Ovary (tissue), 9 donors: ENCODE data around the gene A1BG. TPM values are rescaled to one million over a fixed set of nuclear protein-coding genes. Genes with fewer than 3 reads are reported as not detected.

Source experiments
- DNase-seq, 5 donors: peaks; one replicate each; pipeline ENCODE4 v3.0.0-alpha.2; 2019 to 2020
- H3K27ac ChIP-seq, 2 donors: fragments of 200-600 bp; one replicate each; pipeline versions ENCODE4 v1.5.1 to v1.8.0; 2019 to 2022
- H3K27me3 ChIP-seq: fragments of 200-600 bp; one replicate; pipeline ENCODE4 v1.8.0; 2022
- H3K36me3 ChIP-seq: fragments of 200-600 bp; sonication (generic); one replicate; pipeline ENCODE4 v1.5.1; 2019
- H3K4me1 ChIP-seq: one replicate; pipeline ENCODE4 v1.8.1; 2013; ENCODE audit warnings: mild to moderate bottlenecking, moderate library complexity; ENCODE audit not compliant: insufficient read depth
- H3K4me3 ChIP-seq: fragments of 200-600 bp; sonication (generic); one replicate; pipeline ENCODE4 v1.5.1; 2017
- H3K9me3 ChIP-seq, 2 donors: fragments of 200-600 bp in 1 of 2; sonication (generic) in 1 of 2; one replicate each; pipeline versions ENCODE4 v1.5.1 to v1.8.1; 2013 to 2019; ENCODE audit warnings: mild to moderate bottlenecking in 1 of 2, moderate library complexity in 1 of 2
- CTCF ChIP-seq, 3 donors: fragments of 450-650 bp in 2 of 3; fragments of 200-600 bp in 1 of 3; IDR thresholded peaks; one replicate each; pipeline versions ENCODE4 v1.5.1 to v1.8.0; 2016 to 2022; ENCODE audit warnings: antibody characterized with exemption in 3 of 3, mild to moderate bottlenecking in 1 of 3
- EP300 ChIP-seq: sonication (generic); formaldehyde crosslinking; IDR thresholded peaks from one replicate; pipeline ENCODE4 v1.6.1; 2017; ENCODE audit warnings: antibody characterized with exemption
- POLR2A ChIP-seq: fragments of 450-650 bp; IDR thresholded peaks from one replicate; pipeline ENCODE4 v1.6.1; 2017; ENCODE audit warnings: antibody characterized with exemption, mild to moderate bottlenecking, moderate library complexity
- WGBS, 3 donors: extraction: QIAGEN DNeasy Blood & Tissue Kit in 1 of 3; methylation state at CpG; one replicate each; pipeline versions ENCODE4 v1.1.5 to v1.1.7; 2013 to 2017; 5-methylcytosine and 5-hydroxymethylcytosine counted together
- intact Hi-C, 4 donors: fragments of 100-400 bp; cut with DNase I; formaldehyde crosslinking; loops; one replicate each; pipeline versions ENCODE4 v1.11.0 to v1.15.1; 2022 to 2023
- polyA plus RNA-seq, 2 donors: library from polyadenylated mRNA; stranded (reverse); fragments of 200-250 nt in 1 of 2; fragments of 350-450 nt in 1 of 2; fragmentation: Illumina TruSeq in 1 of 2; extraction: RNeasy Lipid Tissue Mini Kit (QIAGEN cat#74804) in 1 of 2; gene quantifications; one replicate each; pipeline ENCODE4 v1.2.3, GENCODE V29; 2013 to 2014
- total RNA-seq, 7 donors: library from RNA; depleted of rRNA in 2 of 7; stranded (reverse); fragments of >200 nt in 2 of 7; fragmentation: NEBNext Ultra II Directional in 3 of 7; extraction: Animal tissue kit (Norgen Biotek cat#: 25700) in 3 of 7; gene quantifications; one replicate each; pipeline versions ENCODE4 v1.1.0 to v1.2.4, GENCODE V29; 2016 to 2023
- donor health status: DM: no; HTN: no; CAD: no; lungs with moderate emphysema.
- donor health status: DM: no; HTN: no; CAD: no.
- donor health status: Bipolar disorder and iron deficiency.
- donor health status: DM: yes; HTN: yes; CAD: no.
- donor health status: DM: no; HTN: no; CAD: no.
- donor health status: DM: yes; HTN: yes; CAD: no.

Gene A1BG
- total and polyA plus RNA-seq, 9 donors: 0.38 to 32.4 (median 4.8) TPM

DNA sequence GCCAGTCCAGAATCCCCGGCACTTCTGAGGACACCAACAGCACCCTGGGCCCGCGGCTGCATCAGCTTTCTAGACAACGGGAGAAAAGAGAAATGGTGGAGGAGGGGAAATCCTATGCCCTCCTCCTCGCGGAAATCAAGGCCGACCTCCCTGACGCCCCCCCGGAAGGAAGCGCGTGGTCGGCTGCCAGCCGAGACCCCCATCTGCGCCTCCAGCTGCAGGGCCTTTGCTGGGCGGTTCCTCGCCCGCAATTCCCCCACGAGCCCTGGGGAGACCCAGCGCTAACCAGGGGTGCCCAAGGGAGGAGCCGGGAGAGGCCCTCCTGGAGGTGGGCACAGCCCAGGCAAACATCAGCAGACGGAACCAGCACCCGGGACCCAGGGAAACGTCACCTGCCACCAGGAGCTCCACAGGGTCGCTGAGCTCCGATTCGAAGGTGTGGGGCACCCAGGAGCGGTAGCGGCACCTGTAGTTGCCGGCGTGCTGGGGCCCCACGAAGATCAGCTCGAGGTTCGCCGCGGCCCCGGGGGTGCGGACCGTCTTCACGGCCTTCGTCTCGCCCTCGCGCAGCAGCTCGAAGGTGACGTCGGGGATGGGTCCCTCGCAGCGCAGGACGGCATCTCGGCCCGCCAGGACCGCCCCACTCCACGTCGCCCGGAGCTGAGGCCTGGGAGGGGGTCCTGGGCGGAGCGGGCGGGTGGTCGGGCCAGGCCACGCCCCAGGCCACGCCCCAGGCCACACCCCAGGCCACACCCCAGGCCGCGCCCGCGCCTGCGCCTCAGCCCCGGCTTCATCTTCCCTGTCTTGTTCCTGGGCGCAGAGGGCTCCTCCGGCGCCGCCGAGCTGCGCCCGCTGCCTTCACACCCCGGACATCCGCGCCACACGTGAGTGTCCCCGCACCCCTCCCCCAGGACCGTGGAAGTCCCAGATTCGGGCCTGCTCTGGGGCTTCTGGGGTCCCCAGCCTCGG, 6.0 kb downstream of the A1BG start:
- WGBS, 3 donors: 1% methylated on average over 73 to 82 of the region's 82 CpGs
- H3K4me3 ChIP-seq: peak overlapping the region; percentile 52
- H3K27ac ChIP-seq: no peak overlapping the region
- H3K27me3 ChIP-seq: no peaks in the 10 kb centered on the region
- H3K36me3 ChIP-seq: no peaks in the 10 kb centered on the region
- TF ChIP-seq CTCF (IDR thresholded peaks at IDR 0.05) (no peak), POLR2A (no peak), EP300 (no peak)
- peak in 1 of 5 donors; percentile 22 for DNase-seq
- no peaks in the 10 kb centered on the region for H3K4me1 ChIP-seq
- H3K9me3 ChIP-seq: no peaks in the 10 kb centered on the region
- intact Hi-C loops: no loop called here

DNA sequence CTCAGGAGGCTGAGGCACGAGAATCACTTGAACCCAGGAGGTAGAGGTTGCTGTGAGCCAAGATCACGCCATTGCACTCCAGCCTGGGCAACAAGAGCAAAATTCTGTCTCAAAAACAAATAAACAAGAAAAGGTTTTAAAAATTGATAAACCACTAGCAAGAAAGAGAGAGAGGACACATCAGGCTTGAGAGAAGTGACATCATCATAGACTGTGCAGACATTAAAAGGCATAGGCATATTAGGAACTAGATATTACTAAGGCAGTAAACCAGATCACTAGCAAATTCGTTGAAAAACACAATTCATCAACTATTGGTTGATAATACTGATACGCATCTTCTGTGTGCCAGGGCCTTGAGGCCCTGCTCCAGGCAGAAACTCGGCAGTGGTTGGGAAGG, 7.7 kb downstream of the A1BG start:
- H3K27ac ChIP-seq: no peak overlapping the region
- WGBS, 3 donors: 63 to 76% (median 75%) methylated on average over 5 of the region's 5 CpGs
- H3K4me3 ChIP-seq: no peak overlapping the region
- no peaks in the 10 kb centered on the region for H3K27me3 ChIP-seq
- intact Hi-C loops: no loop called here
- no peaks in the 10 kb centered on the region for H3K36me3 ChIP-seq
- H3K9me3 ChIP-seq: no peaks in the 10 kb centered on the region
- DNase-seq: no peak
- TF ChIP-seq EP300: no peak
- no peak for TF ChIP-seq POLR2A
- TF ChIP-seq CTCF (IDR thresholded peaks at IDR 0.05): no peak
- no peaks in the 10 kb centered on the region for H3K4me1 ChIP-seq

GRCh38 chr19:58338825-58339558, 14.3 kb downstream of the A1BG start:
- no peak for DNase-seq
- Histone ChIP-seq H3K27me3 (no peaks in the 10 kb centered on the region), H3K4me3 (no peak overlapping the region), H3K4me1 (no peaks in the 10 kb centered on the region), H3K36me3 (no peaks in the 10 kb centered on the region), H3K27ac (no peak overlapping the region), H3K9me3 (peaks cover 0 to 4% of the 10 kb centered on the region in 2 donors)
- intact Hi-C loops: no loop called here
- WGBS, 3 donors: 76 to 84% (median 78%) methylated on average over 30 of the region's 30 CpGs
- TF ChIP-seq CTCF (IDR thresholded peaks at IDR 0.05): no peak
- no peak for TF ChIP-seq POLR2A
- no peak for TF ChIP-seq EP300

DNA sequence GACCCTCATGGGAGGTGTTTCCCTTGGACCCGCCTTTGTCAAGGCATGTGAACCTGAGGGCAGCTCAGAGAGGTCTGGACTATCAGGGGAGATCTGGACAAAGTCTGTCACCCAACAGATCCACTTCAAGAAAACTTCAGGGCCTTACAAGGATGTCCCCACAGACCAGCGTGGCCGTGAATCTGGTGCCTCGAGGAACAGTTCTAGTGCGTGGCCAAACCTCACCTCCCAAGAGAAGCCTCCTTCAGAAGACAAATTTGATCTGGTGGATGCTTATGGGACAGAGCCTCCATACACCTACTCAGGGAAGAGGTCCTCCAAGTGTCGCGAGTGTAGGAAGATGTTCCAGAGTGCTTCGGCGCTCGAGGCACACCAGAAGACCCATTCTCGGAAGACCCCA, 15.0 kb downstream of the A1BG start:
- intact Hi-C loops: no loop called here
- TF ChIP-seq EP300 (no peak), CTCF (IDR thresholded peaks at IDR 0.05) (no peak), POLR2A (no peak)
- H3K9me3 ChIP-seq: peaks cover 0 to 4% of the 10 kb centered on the region in 2 donors
- 96 to 98% (median 96%) methylated on average over 11 of the region's 11 CpGs for WGBS, 3 donors
- no peaks in the 10 kb centered on the region for H3K4me1 ChIP-seq
- H3K27ac ChIP-seq: no peak overlapping the region
- no peak overlapping the region for H3K4me3 ChIP-seq
- DNase-seq: no peak
- no peaks in the 10 kb centered on the region for H3K27me3 ChIP-seq
- no peaks in the 10 kb centered on the region for H3K36me3 ChIP-seq
